Left colon (tissue), 2 donors: Measurements from ENCODE around the gene UBE2QL1. TPM values are rescaled to one million over a fixed set of nuclear protein-coding genes. Genes with fewer than 3 reads are reported as not detected.

ENCODE experiments used
- ATAC-seq: fragments of 200-7000 bp; cut with Tn5 transposase; one replicate; pipeline ENCODE4 v1.9.1; 2020; ENCODE audit warnings: mild to moderate bottlenecking, moderate library complexity
- DNase-seq, 2 donors: peaks; one replicate each; pipeline ENCODE4 v3.0.0-alpha.2; 2020
- intact Hi-C, 2 donors: fragments of 100-400 bp; cut with DNase I in 1 of 2; cut with micrococcal nuclease in 1 of 2; formaldehyde crosslinking; loops; one replicate each; pipeline versions ENCODE4 v1.11.2 to v1.14.0; 2022; cut with DNase I, micrococcal nuclease
- total RNA-seq, 2 donors: library from RNA; stranded (reverse); fragmentation: NEBNext Ultra II Directional; extraction: Animal tissue kit (Norgen Biotek cat#: 25700); gene quantifications; one replicate each; pipeline ENCODE4 v1.2.1, GENCODE V29; 2021
- donor health status: DM: no; HTN: no; CAD: no.
- donor health status: DM: yes; HTN: yes; CAD: no.

Gene UBE2QL1
- total RNA-seq, 2 donors from 2014 or later, result 0.15 to 0.73 TPM

DNA sequence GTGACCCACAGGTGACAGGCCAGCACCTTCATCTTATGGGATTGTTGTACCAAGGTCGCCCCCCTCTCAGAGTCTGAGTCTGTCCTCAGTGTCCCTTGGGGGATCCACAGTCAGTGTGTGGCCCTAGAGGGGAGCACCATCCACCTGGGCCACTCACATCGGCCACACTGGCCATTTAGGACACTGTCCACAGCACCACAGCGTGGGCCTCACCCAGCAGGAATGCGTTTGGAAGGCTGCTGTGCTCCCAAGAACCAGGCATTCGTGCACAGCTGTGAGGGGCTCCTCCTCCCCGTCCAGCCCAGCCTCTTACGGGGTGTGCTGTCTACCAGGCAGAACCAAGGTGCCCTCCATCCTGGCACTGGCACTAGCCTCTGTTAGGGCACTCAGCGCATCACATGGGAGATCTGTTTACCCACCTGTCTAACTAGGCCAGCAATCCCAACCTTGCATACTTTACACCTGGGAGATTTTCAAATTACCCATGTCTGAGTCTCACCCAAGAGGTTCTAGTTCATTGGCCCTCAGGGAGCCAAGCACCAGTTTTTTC is 24.5 kb upstream of the UBE2QL1 start:
- DNase-seq, result no peak
- no peak for ATAC-seq
- intact Hi-C loops, result no loop called here

DNA sequence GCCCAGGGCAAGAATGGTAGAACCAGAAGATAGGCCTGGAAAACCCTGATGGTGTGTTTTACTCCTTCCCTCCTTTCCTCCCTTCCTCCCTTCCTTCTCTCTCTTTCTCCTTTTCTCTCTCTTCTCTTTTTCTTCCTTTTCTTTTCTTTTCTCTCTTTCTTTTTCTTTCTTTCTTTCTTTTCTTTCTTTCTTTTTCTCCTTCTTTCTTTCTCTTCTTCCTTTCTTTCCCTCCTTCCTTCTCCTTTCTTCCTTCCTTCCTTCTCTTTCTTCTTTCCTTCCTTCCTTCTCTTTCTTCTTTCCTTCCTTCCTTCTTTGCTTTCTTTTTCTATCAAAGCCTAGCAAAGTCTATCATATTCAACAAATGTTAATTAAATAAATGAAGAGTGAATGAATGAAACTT is 24.0 kb upstream of the UBE2QL1 start:
- no peak for DNase-seq
- intact Hi-C loops, result no loop called here
- ATAC-seq, result no peak

DNA sequence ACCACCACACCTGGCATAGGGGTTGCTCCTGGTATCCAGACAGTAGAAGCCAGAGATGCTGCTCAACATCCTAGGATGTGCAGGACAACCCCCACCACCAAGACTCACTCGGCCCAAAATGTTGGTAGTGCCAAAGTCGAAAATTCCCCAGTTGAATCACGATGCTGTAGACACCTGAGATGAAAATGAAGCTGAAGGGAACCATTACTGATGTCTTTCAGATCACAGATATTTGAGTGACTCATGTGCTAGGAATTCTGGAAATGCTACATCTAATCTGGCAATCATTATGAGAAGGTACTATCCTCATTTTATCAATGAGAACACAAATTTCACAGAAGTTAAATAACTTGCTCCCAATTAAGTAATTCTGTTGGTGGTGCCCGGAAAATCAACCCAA is 21.0 kb upstream of the UBE2QL1 start:
- ATAC-seq (no peak), DNase-seq (no peak)
- intact Hi-C loops, result no loop called here

DNA sequence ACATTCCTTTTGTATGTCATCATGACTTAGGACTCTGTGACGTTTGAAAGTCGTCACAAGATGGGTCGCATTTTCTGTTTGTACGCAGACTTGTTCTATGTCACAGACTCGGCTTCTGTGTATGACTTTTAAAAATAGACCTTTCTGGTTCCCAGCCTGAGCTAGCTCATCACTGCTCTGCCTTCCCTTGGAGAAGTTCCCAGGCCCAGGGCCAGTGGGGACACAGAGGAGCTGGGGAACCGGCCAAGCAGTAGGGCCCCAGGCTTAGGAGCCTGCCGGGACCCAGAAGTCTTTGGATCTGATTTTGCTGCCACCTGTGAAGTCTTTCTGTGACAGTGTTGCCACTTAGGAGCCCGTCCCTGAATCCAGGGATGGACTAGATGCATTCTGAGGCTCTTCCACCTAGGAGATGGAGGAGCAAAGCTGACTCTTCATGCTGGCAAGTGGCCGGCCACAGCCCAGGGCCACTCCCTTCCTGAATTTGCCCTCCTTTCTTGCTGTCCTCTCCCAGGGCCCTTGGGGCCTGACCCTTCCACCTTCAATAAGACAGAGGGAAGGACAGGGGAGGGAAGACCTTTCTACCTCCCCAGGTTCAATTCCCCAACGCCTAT is 18.1 kb upstream of the UBE2QL1 start:
- intact Hi-C loops, result no loop called here
- ATAC-seq, result no peak

DNA sequence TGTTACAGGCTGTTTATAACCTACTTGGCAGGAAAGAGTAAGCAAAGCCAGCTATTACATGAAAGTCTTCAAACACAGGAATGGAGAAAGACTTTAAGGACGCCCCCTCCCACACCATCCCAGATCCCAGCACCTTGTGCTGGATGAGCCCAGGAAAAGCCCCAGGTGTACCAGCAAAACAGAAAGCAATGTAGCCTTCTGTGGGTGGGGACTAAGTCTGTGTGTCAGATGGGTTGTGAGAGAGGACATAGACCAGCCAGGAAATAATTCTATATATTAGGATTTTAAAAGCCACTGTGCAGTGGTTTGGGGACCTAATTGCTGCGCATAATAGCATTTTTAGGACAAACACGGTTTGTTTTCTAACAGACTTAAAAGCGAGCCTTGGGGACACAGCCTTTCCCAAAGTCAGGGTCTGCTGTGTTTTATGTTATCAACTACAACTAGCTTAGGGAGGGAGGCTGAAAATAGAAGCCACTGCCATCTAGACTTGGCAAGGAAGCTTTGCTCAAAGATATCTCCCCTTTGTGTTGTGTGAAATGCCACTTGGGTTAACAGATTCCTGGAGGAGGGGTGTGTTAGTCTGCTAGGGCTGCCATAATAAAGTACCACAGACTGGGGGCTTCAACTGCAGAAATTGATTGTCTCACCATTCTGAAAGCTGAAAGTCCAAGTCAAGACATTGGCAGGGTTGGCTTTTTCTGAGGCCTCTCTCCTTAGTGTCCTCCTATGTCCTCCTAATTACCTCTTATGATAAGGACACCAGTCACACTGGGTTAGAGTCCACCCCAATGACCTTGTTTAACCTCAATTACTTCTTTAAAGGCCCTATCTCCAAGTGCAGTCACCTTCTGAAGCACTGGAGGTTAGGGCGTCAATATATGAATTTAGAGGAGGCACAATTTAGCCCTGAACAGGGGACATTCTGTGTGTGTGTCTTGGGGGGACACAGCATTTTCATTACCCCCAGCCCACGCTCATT is 17.2 kb upstream of the UBE2QL1 start:
- no peak for DNase-seq
- no peak for ATAC-seq
- intact Hi-C loops, result no loop called here

More for the DNA sequence above, 18.1 kb upstream of the UBE2QL1 start:
- no peak for DNase-seq

DNA sequence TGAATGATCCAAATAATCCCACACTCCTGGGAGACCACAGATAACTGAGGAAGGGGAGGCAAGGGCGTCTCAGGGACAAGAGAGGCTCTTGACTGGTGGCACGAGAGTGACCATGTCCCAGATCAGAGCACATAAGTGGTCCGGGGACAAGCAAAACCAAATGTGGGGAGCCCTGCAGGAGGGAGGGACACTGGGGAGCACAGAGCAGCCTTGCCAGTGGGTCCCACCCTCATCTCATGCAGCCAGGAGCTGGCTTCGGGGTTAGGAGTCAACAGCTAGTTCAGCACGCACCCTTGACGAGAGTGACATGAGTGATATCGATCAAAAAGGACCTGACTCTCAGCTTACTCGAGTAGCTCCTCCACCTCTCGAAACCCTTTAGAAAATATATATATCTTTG is 16.5 kb upstream of the UBE2QL1 start:
- no peak for DNase-seq
- no peak for ATAC-seq

DNA sequence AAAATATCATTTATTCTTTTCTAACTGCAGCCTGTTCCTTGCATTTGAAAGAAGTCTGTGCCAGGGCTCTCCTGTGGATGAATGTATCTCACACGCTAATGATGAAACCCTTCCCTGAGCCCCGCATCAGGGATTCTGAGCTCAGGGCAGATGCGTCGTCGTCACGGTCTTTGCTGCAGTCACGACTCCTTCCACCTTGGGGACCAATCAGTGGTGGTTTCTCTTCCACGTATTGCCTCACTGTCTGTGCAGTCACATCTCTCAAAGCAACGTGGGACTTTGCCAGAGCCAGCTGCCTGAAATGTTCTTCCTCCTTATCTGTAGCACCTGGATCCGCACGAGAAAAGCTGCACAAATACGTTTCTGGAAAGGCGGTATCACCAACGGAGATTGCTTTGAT is 13.9 kb upstream of the UBE2QL1 start:
- DNase-seq, result no peak
- ATAC-seq, result no peak
- intact Hi-C loops, result no loop called here

More for the DNA sequence above, 16.5 kb upstream of the UBE2QL1 start:
- intact Hi-C loops, result no loop called here

DNA sequence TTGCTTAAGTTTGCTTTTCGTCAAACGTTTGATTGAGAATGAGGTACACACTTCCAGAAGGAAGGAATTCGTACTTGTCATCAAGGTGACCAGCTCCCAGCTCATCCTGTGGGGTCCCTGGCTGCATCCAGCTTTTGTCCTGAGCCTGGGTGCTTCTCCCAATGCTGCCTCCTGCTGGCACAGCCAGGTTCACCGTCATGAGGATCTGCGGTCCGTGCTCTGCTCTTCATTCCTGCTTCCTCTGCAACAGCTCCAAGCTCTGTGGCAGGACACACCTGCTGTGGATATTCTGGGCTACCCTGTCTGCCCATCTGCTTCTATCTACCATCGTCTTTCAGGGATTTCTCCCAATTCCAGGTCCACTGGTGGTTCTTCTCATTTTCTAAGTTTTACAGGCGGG is 13.3 kb upstream of the UBE2QL1 start:
- no peak for ATAC-seq

DNA sequence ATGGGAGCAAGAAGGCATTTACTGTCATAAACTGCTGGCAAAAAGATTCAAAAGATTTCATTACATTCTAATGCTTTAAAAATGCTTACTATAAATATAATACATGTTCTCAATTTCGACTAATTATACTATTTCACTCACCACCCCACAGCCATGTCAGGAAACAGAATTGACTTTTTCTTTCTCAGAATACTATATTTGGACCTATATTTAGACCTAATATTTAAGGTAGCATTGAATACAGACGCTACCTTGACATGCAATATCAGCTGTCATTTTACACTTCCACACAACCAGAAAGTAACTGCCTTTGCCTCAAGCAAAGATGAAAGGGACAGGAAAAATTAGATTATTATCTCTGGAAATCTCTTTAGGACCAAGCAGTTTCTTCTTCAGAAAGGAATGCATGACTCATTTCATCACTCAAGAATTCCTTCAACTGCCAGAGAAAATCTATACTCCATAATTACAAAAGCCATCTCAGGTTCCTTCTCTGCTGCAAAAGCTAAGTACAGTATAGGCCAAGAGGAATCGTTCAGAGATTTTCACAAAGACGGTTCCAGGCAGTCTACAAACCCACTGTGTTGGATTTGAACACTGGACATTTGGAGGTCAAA is 11.8 kb upstream of the UBE2QL1 start:
- DNase-seq (no peak), ATAC-seq (no peak)
- intact Hi-C loops, result no loop called here

More for the DNA sequence above, 13.3 kb upstream of the UBE2QL1 start:
- DNase-seq, result peak in 1 of 2 donors; percentile 20
- intact Hi-C loops, result no loop called here

DNA sequence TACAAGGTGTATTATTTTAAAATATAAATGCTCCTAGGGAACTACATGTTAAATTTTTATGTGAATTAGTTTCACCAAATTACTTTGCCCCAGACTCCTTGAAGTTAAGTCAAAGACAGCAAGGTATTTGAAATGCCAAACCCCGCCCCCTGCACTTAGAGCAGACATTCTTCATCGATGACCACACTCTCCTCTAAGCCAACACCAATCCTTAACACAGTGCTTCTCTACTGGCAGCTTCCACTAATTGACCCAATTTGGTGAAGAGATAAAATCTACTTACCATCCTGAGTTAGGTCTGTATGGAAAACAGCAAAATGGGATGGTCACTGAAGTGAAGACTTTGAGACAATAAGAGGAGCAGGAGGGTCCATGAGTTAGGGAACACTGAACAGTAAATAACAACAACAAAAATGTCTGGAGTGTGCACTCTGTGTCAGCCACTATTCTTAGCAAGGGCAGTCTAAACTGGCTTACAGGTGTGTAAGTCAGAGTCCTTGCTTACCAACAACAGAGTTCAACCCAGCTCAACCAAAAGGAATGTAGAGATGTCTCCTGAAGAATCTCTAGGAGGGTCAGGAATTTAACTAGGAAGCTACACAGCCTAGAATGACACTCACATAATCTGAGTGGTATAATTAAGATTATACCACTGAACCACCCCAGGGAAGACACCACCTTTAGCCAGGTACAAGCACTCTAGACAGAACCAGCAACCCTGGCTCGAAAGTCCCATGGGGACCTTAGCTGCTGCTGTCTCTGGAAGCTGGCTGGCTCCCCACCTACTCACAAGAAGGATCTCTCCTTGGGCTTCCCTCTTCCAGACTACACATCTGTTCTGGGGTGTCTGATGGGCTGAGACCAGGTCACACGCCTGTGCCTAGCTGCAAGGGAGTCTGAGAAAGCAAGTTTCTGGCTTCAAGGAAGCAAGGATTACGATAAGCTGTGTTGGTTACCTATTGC is 8.8 kb upstream of the UBE2QL1 start:
- ATAC-seq (no peak), DNase-seq (no peak)
- intact Hi-C loops, result no loop called here

DNA sequence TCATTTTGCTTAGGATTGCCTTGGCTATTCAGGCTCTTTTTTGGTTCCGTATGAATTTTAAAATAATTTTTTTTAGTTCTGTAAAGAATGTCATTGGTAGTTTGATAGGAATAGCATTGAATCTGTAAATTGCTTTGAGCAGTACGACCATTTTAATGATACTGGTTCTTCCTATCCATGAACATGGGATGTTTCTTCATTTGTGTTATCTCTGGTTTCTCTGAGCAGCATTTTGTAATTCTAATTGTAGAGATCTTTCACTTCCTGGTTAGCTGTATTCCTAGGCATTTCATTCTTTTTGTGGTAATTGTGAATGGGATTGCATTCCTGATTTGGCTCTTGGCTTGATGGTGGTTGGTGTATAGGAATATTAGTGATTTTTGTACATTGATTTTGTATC is 6.3 kb upstream of the UBE2QL1 start:
- DNase-seq (no peak), ATAC-seq (no peak)
- intact Hi-C loops, result no loop called here

DNA sequence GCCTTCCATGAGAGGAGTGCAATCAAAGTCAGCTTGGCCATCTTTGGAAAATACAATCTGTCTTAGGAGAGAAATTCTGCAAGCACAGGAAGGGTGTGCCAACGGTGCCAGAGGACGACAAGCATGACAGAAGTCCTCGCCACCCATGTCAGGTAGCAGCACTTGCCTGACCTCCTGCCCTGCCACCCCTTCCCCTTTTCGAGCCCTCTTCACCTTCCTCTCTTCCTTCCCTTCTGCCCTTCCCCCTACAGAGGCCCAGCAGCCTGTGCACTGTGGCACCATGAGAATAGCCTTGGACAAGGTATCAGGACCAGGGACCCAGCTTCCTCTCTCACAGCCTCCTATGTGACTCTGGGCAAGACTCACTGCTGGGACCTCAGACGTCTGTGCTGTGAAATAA is 5.3 kb upstream of the UBE2QL1 start:
- intact Hi-C loops, result no loop called here
- no peak for DNase-seq
- ATAC-seq, result no peak

DNA sequence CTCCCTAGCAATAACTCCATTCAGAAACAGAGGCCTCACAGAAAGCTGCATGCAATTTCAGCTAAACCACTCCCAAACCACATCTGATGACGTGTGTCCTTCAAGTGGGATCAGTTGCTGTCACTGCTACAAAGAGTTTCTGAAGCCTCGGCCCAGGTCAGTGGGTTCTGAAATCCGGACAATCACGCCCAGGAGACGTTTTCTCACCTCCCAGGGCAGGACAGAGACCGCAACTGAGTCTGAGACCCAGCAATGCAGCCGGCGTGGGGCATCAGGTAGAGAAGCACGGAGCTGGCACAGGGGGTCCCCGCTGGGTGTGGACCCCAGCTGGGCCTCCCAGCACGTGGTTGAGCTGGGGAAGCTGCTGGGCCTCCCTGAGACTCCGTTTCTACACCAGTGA is 2.6 kb upstream of the UBE2QL1 start:
- DNase-seq, result no peak
- ATAC-seq, result no peak
- intact Hi-C loops, result no loop called here

DNA sequence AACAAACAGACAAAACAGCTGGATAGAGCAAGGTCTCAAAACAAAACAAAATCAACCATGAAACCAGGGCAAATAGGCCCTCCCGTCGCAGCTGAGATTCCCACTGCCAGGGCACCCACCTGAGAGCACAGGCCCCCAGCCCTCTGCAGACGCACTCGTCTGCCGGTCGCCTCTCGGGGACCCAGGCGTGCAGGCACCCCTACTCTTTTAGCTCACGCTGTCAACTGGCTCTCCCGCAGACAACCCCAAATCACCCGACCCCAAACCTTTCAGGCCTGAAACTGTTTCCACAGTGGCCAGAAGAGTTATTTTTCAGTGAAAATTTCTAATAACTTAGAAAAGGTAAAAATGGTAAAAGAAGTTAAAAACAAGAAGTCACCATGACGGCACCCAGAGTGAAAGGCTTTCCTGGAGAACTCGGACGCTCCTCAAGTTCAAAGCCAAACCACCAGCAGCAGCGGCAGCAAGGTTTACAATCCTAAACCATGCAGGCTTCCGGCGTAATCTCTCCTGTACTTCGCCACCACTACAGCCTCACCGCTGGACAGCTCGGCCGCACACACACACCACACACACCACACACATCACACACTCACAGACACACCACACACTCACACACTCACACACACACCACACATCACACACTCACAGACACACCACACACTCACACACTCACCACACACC is 1.9 kb upstream of the UBE2QL1 start:
- intact Hi-C loops, result no loop called here
- ATAC-seq (no peak), DNase-seq (no peak)

DNA sequence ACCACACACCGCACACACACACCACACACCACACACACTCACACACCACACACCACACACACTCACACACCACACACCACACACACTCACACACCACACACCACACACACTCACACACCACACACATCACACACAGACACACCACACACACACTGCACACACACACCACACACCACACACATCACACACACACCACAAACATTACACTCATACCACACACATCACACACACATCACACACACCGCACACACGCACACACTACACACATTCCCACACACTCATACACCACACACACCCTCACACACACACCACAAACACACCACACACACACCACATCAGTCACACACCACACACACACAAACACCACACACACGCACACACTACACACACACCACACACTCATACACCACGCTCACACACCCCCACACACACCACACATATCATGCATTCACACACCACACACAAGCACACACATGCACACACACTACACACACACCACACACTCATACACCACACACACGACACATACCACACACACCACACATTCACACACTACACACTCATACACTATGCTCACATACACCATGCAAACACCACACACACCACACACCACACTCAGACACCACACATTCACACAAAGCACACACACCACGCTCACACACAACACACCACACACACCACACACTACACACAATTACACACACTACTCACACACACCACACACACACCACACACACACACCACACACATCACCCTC is 1.1 kb upstream of the UBE2QL1 start:
- ATAC-seq (no peak), DNase-seq (no peak)
- intact Hi-C loops, result no loop called here

DNA sequence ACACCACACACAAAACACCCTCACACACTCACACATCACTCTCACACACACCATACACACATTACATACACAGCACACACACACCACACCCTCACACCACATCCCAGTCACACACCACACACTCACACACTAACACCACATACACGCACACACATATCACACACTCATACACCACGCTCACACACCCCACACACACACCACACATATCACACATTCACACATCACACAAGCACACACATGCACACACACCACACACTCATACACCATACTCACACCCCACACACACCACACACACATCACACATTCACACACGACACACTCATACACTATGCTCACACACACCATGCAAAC is 543 bp upstream of the UBE2QL1 start:
- ATAC-seq, result no peak
- no peak for DNase-seq
- intact Hi-C loops, result no loop called here

DNA sequence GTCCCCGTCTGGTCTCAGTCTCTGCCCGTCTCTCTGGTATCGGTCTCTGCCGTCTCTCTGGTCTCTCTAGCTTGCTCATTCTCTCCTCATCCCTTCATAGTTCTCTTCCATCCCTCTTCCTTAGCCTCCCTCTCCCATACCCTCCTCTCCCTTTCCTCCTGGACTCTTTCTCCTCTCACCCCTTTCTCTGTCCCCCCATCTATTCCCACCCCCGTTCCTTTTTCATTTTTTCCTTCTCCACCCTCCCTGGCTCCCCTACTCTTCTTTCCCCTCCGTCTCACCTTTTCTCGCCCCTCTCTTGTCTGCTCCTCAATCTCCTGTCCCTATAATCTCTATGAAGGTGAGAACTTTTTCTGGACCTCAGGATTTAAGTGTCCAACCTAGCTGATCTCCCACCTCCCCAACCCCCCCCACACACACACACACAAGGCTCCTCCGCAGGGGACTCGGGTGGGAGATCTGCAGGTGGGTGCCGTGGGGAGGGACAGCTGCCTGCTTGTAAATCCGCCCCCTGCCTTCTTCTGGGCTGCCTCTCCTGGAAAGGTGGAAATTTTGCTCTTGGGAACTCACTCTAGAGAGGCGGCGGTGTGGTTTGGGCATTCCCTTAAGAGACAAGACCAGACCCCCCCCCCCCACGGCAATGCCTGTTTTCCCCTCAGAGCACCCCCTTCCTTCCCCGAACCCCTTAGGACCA is 953 bp downstream of the UBE2QL1 start:
- intact Hi-C loops, result no loop called here
- DNase-seq (no peak), ATAC-seq (no peak)
